ENCODE results near the gene CACNA1G.

GRCh38 chr17:50663812-50664374 is 103.4 kb downstream of the CACNA1G start:
- TF ChIP-seq GATA2 (IDR thresholded peaks at IDR 0.05; ENCODE audit: low read depth, low read length) (no peak), GATA3 (IDR thresholded peaks at IDR 0.05; ENCODE audit: low read depth, low read length) (no peak)

Data from SH-SY5Y (cell line).